ENCODE measurements around the gene TMEM14A. TPM values are rescaled to one million over a fixed set of nuclear protein-coding genes. Genes with fewer than 3 reads are reported as not detected.
"Not testable (repeated sequence)": the region's sequence is repeated elsewhere in the genome, so short reads cannot be mapped to it uniquely, and the experiment has no call there.

Gene TMEM14A
- total RNA-seq, 2 experiments from 2014 or later: 21.5 to 22.2 TPM

DNA sequence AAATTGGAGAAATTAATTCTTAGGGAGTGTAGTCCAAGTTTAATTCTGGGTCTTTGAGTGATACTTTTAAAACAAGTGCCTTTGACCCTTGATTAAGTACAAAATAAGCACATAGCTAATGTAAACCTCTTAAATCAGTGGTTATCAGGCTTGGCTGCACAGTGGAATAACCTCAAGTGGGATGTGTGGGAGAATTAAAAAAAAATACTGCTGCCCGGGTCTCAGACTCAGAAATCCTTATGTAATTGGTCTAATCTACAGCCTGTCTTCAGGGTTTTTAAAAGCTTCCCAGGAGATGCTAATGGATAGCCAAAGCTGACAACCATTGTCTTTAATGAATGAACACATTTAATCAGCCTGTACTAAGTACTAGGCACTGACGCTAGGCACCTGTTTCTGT is 28.5 kb upstream of the TMEM14A start:
- POLR2A ChIA-PET: no interaction called here
- CTCF ChIA-PET: interaction anchor here (1.3 to 2.9 kb wide), 4 partner anchors 9 to 578 kb away, joined by 3 to 27 read pairs (median 4); no protein-coding TSS in a partner anchor
- Mint-ChIP-seq H3K4me3 (no peak overlapping the region), H3K36me3 (ENCODE audit: low read depth) (no peaks in the 10 kb centered on the region), H3K9me3 (ENCODE audit: insufficient read depth) (no peaks in the 10 kb centered on the region), H3K27me3 (ENCODE audit: low read depth) (peaks cover 27% of the 10 kb centered on the region), H3K27ac (no peak overlapping the region), H3K4me1 (ENCODE audit: low read depth) (peaks cover 8% of the 10 kb centered on the region)
- DNase-seq: no peak
- no peak for ATAC-seq

DNA sequence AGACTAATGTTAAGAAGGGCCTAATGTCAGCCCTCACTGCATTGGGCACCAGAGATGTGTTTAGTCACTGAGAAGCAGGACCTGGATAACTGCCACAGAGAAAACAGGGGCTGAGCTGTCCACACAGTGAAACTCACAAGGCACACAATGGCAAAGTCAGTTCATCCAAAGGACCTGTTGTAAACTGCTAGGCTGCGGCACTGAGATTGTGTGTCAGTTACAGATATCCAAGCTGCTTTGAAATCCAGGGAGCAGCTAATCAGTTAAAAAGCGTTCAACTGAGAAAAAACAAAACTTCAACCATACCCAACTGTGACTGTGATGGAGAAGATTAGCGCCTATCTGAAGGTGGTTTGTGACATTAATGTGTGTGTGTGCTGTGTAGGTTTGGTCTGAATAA is 27.8 kb upstream of the TMEM14A start:
- ChIA-PET POLR2A (interaction anchor here (0.6 kb wide), 1 partner anchor 390 kb away, joined by 3 read pairs; no protein-coding TSS in a partner anchor), CTCF (no interaction called here)
- Mint-ChIP-seq H3K4me1 (ENCODE audit: low read depth) (peaks cover 8% of the 10 kb centered on the region), H3K9me3 (ENCODE audit: insufficient read depth) (no peaks in the 10 kb centered on the region), H3K4me3 (no peak overlapping the region), H3K27ac (no peak overlapping the region), H3K27me3 (ENCODE audit: low read depth) (peaks cover 28% of the 10 kb centered on the region), H3K36me3 (ENCODE audit: low read depth) (no peaks in the 10 kb centered on the region)
- DNase-seq (no peak), ATAC-seq (no peak)

GRCh38 chr6:52644253-52644652 is 26.7 kb upstream of the TMEM14A start:
- CTCF ChIA-PET: no interaction called here
- Mint-ChIP-seq H3K9me3 (ENCODE audit: insufficient read depth) (no peaks in the 10 kb centered on the region), H3K27me3 (ENCODE audit: low read depth) (peaks cover 32% of the 10 kb centered on the region), H3K4me1 (ENCODE audit: low read depth) (peaks cover 8% of the 10 kb centered on the region), H3K4me3 (no peak overlapping the region), H3K27ac (no peak overlapping the region), H3K36me3 (ENCODE audit: low read depth) (no peaks in the 10 kb centered on the region)
- POLR2A ChIA-PET: no interaction called here
- DNase-seq (no peak), ATAC-seq (no peak)

DNA sequence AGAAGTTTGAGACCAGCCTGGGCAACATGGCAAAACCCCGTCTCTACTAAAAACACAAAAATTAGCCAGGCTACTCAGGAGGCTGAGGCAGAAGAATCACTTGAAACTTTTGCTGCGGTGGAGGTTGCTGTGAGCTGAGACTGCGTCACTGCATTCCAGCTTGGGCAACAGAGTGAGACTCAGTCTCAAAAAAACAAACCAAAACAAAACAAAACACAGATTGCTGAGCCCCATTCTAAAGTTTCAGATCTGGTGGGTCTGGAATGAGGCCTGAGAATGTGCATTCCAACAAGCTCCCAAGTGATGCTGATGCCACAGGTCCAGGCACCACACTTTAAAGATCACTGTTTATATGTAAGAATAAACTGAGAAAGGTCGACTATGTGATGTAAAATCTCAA is 24.9 kb upstream of the TMEM14A start:
- H3K4me1 Mint-ChIP-seq (ENCODE audit: low read depth): peaks cover 6% of the 10 kb centered on the region
- ChIA-PET POLR2A (no interaction called here), CTCF (no interaction called here)
- ATAC-seq: no peak
- no peak for DNase-seq
- H3K27me3 Mint-ChIP-seq (ENCODE audit: low read depth): peaks cover 39% of the 10 kb centered on the region
- no peak overlapping the region for H3K4me3 Mint-ChIP-seq
- no peaks in the 10 kb centered on the region for H3K9me3 Mint-ChIP-seq (ENCODE audit: insufficient read depth)
- no peaks in the 10 kb centered on the region for H3K36me3 Mint-ChIP-seq (ENCODE audit: low read depth)
- H3K27ac Mint-ChIP-seq: no peak overlapping the region

DNA sequence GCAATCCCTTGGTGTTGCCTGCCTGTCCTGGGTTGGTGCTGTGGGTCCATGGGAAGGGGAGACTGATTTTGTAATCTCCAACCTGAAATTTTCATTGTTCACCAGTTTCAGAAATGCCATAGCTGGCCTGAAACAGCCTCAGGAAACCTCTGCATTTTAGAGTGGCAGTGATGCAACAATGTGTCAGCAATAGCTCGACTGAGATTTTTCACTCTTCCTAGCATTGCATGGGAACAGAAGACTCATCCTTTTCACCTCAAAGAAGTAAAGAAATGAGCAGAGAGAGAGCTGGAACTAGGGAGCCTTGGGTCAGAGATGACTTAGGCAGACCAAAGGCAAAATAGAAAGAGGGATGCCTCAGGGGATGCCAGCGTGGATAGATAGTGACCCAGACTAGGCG is 23.7 kb upstream of the TMEM14A start:
- ATAC-seq: no peak
- no peak overlapping the region for H3K4me3 Mint-ChIP-seq
- POLR2A ChIA-PET: no interaction called here

DNA sequence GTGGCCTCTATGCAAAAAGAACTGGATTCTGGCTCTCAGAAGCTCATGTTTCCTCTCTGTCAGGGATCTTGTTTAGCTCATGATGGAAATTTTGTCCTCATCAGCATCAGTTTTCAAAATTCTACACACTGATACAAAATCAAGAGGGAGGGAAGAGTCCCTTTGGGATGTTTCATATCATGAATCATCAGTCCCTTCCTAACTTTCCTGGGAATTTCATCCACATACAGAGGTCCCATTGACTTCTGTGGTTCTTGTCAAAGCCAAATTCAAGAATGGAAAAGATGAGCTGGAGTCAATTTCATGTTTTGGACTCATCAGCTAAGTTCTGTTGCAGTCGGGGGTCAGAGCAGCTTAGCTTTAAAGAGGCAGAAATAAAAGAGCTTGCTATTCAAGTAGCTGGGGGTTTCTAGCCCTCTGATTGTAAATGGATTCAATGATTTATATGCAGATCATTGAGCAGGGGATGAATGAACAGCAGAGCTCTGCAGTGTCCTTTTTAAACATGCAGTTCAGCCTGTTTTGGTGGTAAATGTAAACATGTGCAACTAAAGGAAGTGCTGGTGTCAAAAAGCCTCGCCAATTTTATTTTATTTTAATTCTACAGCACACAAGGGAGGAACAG is 21.3 kb upstream of the TMEM14A start:
- Mint-ChIP-seq H3K36me3 (ENCODE audit: low read depth) (no peaks in the 10 kb centered on the region), H3K4me1 (ENCODE audit: low read depth) (peaks cover 3% of the 10 kb centered on the region), H3K4me3 (no peak overlapping the region), H3K27ac (no peak overlapping the region), H3K27me3 (ENCODE audit: low read depth) (peaks cover 36% of the 10 kb centered on the region), H3K9me3 (ENCODE audit: insufficient read depth) (no peaks in the 10 kb centered on the region)
- DNase-seq (no peak), ATAC-seq (no peak)
- ChIA-PET CTCF (interaction anchor here (1.6 to 6.5 kb wide), 5 partner anchors 8 to 231 kb away, joined by 3 to 73 read pairs (median 27); partner anchors contain the start of gene EFHC1), POLR2A (no interaction called here)

More for the DNA sequence above, 23.7 kb upstream of the TMEM14A start:
- Mint-ChIP-seq H3K27me3 (ENCODE audit: low read depth) (peaks cover 37% of the 10 kb centered on the region), H3K27ac (no peak overlapping the region), H3K36me3 (ENCODE audit: low read depth) (no peaks in the 10 kb centered on the region), H3K9me3 (ENCODE audit: insufficient read depth) (no peaks in the 10 kb centered on the region), H3K4me1 (ENCODE audit: low read depth) (peaks cover 3% of the 10 kb centered on the region)
- DNase-seq: no peak
- CTCF ChIA-PET: interaction anchor here (1.1 to 6.5 kb wide), 2 partner anchors 16 to 229 kb away, joined by 3 to 73 read pairs; partner anchors contain the start of gene EFHC1

DNA sequence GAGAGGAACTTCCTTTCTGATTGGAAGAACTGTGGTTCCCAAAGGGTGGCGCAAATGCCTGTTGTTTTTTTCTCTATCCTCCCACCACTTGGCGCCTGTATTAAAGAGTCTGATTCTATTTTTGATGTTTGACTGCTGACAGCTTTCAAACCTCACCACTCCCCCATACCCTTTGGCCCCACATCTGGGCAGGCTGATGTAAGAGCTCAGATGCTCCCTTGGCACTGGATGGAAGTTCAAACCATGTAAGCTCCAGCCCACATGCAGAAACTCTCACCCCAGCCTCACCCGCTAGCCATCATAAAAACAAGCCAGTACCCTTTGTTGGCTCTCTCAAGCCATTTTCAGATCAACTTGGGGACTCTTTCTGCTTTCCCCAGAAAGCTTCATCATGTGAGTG is 20.0 kb upstream of the TMEM14A start:
- Mint-ChIP-seq H3K4me1 (ENCODE audit: low read depth) (peaks cover 3% of the 10 kb centered on the region), H3K36me3 (ENCODE audit: low read depth) (no peaks in the 10 kb centered on the region), H3K27me3 (ENCODE audit: low read depth) (peaks cover 36% of the 10 kb centered on the region), H3K9me3 (ENCODE audit: insufficient read depth) (no peaks in the 10 kb centered on the region), H3K4me3 (no peak overlapping the region), H3K27ac (no peak overlapping the region)
- POLR2A ChIA-PET: no interaction called here
- DNase-seq (no peak), ATAC-seq (no peak)
- CTCF ChIA-PET: interaction anchor here (0.8 to 6.5 kb wide), 16 partner anchors 9 to 415 kb away, joined by 3 to 73 read pairs (median 7); partner anchors contain the start of genes EFHC1 and TRAM2

GRCh38 chr6:52653151-52653550 is 17.8 kb upstream of the TMEM14A start:
- CTCF ChIA-PET: interaction anchor here (1.0 to 6.5 kb wide), 13 partner anchors 9 to 788 kb away, joined by 3 to 73 read pairs (median 7); partner anchors contain the start of genes EFHC1, MCM3 and TRAM2
- Mint-ChIP-seq H3K36me3 (ENCODE audit: low read depth) (no peaks in the 10 kb centered on the region), H3K27me3 (ENCODE audit: low read depth) (peaks cover 37% of the 10 kb centered on the region), H3K4me3 (no peak overlapping the region), H3K9me3 (ENCODE audit: insufficient read depth) (no peaks in the 10 kb centered on the region), H3K4me1 (ENCODE audit: low read depth) (peaks cover 3% of the 10 kb centered on the region), H3K27ac (no peak overlapping the region)
- DNase-seq: no peak
- POLR2A ChIA-PET: no interaction called here
- no peak for ATAC-seq

DNA sequence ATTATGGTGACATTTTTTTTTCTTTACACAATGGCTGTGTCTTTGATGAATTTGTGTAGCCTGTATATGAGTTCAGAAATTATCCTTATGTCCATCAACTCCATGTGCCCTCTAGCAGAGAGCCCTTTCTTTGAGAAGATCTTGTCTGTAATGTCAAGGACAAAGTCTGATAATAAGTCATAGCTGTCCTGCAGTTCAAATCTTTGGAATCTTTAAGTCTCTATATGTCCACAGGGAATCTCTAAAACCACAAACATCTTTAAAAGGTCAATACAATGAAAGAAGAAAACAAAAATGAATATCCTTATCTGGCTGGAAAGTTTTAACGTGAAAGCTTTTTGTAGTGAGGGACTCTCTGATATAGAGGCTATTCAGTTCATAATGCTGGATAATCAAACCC is 16.9 kb upstream of the TMEM14A start:
- ChIA-PET CTCF (interaction anchor here (4.4 to 6.5 kb wide), 2 partner anchors 8 to 13 kb away, joined by 27 to 71 read pairs; no protein-coding TSS in a partner anchor), POLR2A (no interaction called here)
- DNase-seq: no peak
- H3K4me1 Mint-ChIP-seq (ENCODE audit: low read depth): peaks cover 3% of the 10 kb centered on the region
- no peaks in the 10 kb centered on the region for H3K36me3 Mint-ChIP-seq (ENCODE audit: low read depth)
- no peak overlapping the region for H3K4me3 Mint-ChIP-seq
- peaks cover 34% of the 10 kb centered on the region for H3K27me3 Mint-ChIP-seq (ENCODE audit: low read depth)
- no peak overlapping the region for H3K27ac Mint-ChIP-seq
- ATAC-seq: no peak
- no peaks in the 10 kb centered on the region for H3K9me3 Mint-ChIP-seq (ENCODE audit: insufficient read depth)

DNA sequence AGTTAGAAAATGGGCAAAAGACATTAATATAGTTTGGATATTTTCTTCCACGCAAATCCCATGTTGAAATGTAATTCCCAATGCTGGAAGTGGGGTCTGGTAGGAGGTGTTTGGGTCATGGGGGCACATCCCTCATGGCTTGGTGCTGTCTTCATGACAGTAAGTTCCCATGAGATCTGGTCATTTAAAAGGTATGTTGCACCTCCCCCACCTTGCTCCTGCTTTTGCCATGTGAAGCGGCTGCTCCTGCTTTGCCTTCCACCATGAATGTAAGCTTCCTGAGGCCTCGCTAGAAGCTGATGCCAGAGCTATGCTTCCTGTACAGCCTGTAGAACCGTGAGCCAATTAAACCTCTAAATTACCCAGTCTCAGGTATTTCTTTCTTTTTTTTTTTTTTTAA is 16.3 kb upstream of the TMEM14A start:
- H3K9me3 Mint-ChIP-seq (ENCODE audit: insufficient read depth): no peaks in the 10 kb centered on the region
- ChIA-PET CTCF (interaction anchor here (6.5 kb wide), 1 partner anchor 8 kb away, joined by 71 read pairs; no protein-coding TSS in a partner anchor), POLR2A (no interaction called here)
- H3K4me1 Mint-ChIP-seq (ENCODE audit: low read depth): peaks cover 3% of the 10 kb centered on the region
- DNase-seq: no peak
- H3K36me3 Mint-ChIP-seq (ENCODE audit: low read depth): no peaks in the 10 kb centered on the region
- H3K27ac Mint-ChIP-seq: no peak overlapping the region
- no peak overlapping the region for H3K4me3 Mint-ChIP-seq
- ATAC-seq: no peak
- peaks cover 30% of the 10 kb centered on the region for H3K27me3 Mint-ChIP-seq (ENCODE audit: low read depth)

- CTCF ChIA-PET; H3K4me3 Mint-ChIP-seq; DNase-seq; H3K4me1 Mint-ChIP-seq (ENCODE audit: low read depth); ATAC-seq; H3K27ac Mint-ChIP-seq; H3K36me3 Mint-ChIP-seq (ENCODE audit: low read depth); H3K9me3 Mint-ChIP-seq (ENCODE audit: insufficient read depth); POLR2A ChIA-PET: not testable (repeated sequence)
- peaks cover 21% of the 10 kb centered on the region for H3K27me3 Mint-ChIP-seq (ENCODE audit: low read depth)
These were observed 15.0 kb upstream of the TMEM14A start for GRCh38 chr6:52655941-52656340.

- Mint-ChIP-seq H3K36me3 (ENCODE audit: low read depth) (no peaks in the 10 kb centered on the region), H3K9me3 (ENCODE audit: insufficient read depth) (no peaks in the 10 kb centered on the region), H3K27me3 (ENCODE audit: low read depth) (peaks cover 13% of the 10 kb centered on the region), H3K4me1 (ENCODE audit: low read depth) (no peaks in the 10 kb centered on the region), H3K4me3 (no peak overlapping the region), H3K27ac (no peak overlapping the region)
- POLR2A ChIA-PET: no interaction called here
- DNase-seq (no peak), ATAC-seq (no peak)
- CTCF ChIA-PET: interaction anchor here (0.9 kb wide), 1 partner anchor 241 kb away, joined by 5 read pairs; no protein-coding TSS in a partner anchor
These were observed 13.0 kb upstream of the TMEM14A start for GRCh38 chr6:52657870-52658269.

Measured in activated CD8-positive, alpha-beta T cell treated with anti-CD3 and anti-CD28 coated beads, Interleukin-2, amount 10 ng/mL, durations not matched to agents 7 days and 5 days (primary cell).